ENCODE data around the gene KTN1. TPM values are rescaled to one million over a fixed set of nuclear protein-coding genes. Genes with fewer than 3 reads are reported as not detected.

The KTN1 gene
- total and polyA plus RNA-seq, 9 donors = 84.4 to 144 (median 118) TPM

GRCh38 chr14:55712491-55712890 lies 132.5 kb downstream of the KTN1 start:
- no peak overlapping the region for H3K27ac ChIP-seq
- intact Hi-C loops (cut with DNase I) = no loop called here
- no peak overlapping the region for H3K4me3 ChIP-seq
- TF ChIP-seq POLR2A (IDR thresholded peaks at IDR 0.05) (no peak), EP300 (IDR thresholded peaks at IDR 0.05) (no peak)
- TF ChIP-seq, protein P1, sequence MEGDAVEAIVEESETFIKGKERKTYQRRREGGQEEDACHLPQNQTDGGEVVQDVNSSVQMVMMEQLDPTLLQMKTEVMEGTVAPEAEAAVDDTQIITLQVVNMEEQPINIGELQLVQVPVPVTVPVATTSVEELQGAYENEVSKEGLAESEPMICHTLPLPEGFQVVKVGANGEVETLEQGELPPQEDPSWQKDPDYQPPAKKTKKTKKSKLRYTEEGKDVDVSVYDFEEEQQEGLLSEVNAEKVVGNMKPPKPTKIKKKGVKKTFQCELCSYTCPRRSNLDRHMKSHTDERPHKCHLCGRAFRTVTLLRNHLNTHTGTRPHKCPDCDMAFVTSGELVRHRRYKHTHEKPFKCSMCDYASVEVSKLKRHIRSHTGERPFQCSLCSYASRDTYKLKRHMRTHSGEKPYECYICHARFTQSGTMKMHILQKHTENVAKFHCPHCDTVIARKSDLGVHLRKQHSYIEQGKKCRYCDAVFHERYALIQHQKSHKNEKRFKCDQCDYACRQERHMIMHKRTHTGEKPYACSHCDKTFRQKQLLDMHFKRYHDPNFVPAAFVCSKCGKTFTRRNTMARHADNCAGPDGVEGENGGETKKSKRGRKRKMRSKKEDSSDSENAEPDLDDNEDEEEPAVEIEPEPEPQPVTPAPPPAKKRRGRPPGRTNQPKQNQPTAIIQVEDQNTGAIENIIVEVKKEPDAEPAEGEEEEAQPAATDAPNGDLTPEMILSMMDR (IDR thresholded peaks at IDR 0.05) = no peak
- no peaks in the 10 kb centered on the region for H3K27me3 ChIP-seq
- H3K9me3 ChIP-seq = no peaks in the 10 kb centered on the region
- no peak for DNase-seq
- no peaks in the 10 kb centered on the region for H3K4me1 ChIP-seq (ENCODE audit: insufficient read depth)
- H3K36me3 ChIP-seq = no peaks in the 10 kb centered on the region
- 88 to 96% (median 92%) methylated on average over 5 of the region's 5 CpGs for WGBS, 3 donors

GRCh38 chr14:55713486-55713885 lies 133.5 kb downstream of the KTN1 start:
- H3K27me3 ChIP-seq = no peaks in the 10 kb centered on the region
- no peaks in the 10 kb centered on the region for H3K4me1 ChIP-seq (ENCODE audit: insufficient read depth)
- no peak for DNase-seq
- no peaks in the 10 kb centered on the region for H3K9me3 ChIP-seq
- WGBS, 3 donors = 93 to 98% (median 96%) methylated on average over 4 of the region's 4 CpGs
- H3K36me3 ChIP-seq = no peaks in the 10 kb centered on the region
- TF ChIP-seq, protein P1 (IDR thresholded peaks at IDR 0.05) = no peak
- no peak for TF ChIP-seq POLR2A (IDR thresholded peaks at IDR 0.05)
- no peak for TF ChIP-seq EP300 (IDR thresholded peaks at IDR 0.05)
- intact Hi-C loops (cut with DNase I) = no loop called here
- H3K27ac ChIP-seq = no peak overlapping the region
- no peak overlapping the region for H3K4me3 ChIP-seq

DNA sequence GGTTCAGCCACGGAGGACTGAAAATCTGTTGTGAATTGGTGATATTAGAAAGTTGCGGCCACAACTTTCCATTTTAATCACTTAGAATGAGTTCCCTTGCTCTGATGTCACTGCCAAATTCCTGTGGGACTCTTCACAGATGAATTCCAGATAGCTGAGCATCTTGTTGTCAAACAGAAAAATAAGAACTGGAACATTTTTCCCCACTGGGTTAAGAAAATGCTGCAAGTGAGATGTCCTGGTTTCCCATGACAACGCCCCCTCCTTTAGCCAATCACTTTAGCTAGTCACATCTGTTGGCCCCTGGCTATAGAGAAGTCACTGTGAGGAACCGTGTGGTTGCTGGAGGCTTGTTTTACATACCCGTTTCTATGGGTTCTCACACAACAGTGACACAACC lies 135.9 kb downstream of the KTN1 start:
- WGBS, 3 donors = 51 to 63% (median 56%) methylated on average over 5 of the region's 5 CpGs
- H3K9me3 ChIP-seq = no peaks in the 10 kb centered on the region
- no peak for DNase-seq
- no peaks in the 10 kb centered on the region for H3K27me3 ChIP-seq
- no peak overlapping the region for H3K27ac ChIP-seq
- H3K4me3 ChIP-seq = no peak overlapping the region
- H3K36me3 ChIP-seq = no peaks in the 10 kb centered on the region
- intact Hi-C loops (cut with DNase I) = no loop called here
- no peaks in the 10 kb centered on the region for H3K4me1 ChIP-seq (ENCODE audit: insufficient read depth)
- TF ChIP-seq EP300 (IDR thresholded peaks at IDR 0.05) (no peak), POLR2A (IDR thresholded peaks at IDR 0.05) (no peak)
- TF ChIP-seq, protein P1 (IDR thresholded peaks at IDR 0.05) = no peak

DNA sequence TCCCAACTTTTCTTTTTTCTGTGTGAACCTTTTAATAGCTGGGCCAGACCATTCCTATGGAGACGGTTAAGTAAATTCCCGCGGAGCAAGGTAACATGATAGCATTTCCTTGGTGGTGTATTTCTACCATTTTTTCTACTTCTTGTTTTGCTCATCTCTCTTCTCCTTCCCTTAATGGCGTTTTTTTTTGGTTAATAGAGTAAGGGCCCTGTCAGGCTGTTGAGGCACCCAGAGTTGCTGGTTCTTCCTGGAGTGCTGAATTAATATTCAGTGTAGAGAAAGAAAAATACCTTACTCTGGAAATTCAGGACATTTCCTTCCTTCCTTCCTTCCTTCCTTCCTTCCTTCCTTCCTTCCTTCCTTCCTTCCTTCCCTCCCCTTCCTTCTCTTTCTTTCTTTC lies 137.6 kb downstream of the KTN1 start:
- Histone ChIP-seq H3K36me3 (no peaks in the 10 kb centered on the region), H3K27me3 (no peaks in the 10 kb centered on the region), H3K4me1 (ENCODE audit: insufficient read depth) (no peaks in the 10 kb centered on the region), H3K4me3 (no peak overlapping the region), H3K9me3 (no peaks in the 10 kb centered on the region), H3K27ac (no peak overlapping the region)
- DNase-seq = no peak
- intact Hi-C loops (cut with DNase I) = no loop called here
- TF ChIP-seq EP300 (IDR thresholded peaks at IDR 0.05) (no peak), POLR2A (IDR thresholded peaks at IDR 0.05) (no peak)
- TF ChIP-seq, protein P1 (IDR thresholded peaks at IDR 0.05) = no peak
- WGBS, 3 donors = 90 to 93% (median 93%) methylated on average over 4 of the region's 4 CpGs

- no peaks in the 10 kb centered on the region for H3K9me3 ChIP-seq
- intact Hi-C loops (cut with DNase I) = no loop called here
- TF ChIP-seq POLR2A (IDR thresholded peaks at IDR 0.05) (no peak), EP300 (IDR thresholded peaks at IDR 0.05) (no peak)
- TF ChIP-seq, protein P1 (IDR thresholded peaks at IDR 0.05) = no peak
- H3K27me3 ChIP-seq = no peaks in the 10 kb centered on the region
- H3K36me3 ChIP-seq = no peaks in the 10 kb centered on the region
- DNase-seq = no peak
- H3K27ac ChIP-seq = no peak overlapping the region
- WGBS, 3 donors = 84 to 96% (median 90%) methylated on average over 1 of the region's 1 CpG
- H3K4me1 ChIP-seq (ENCODE audit: insufficient read depth) = no peaks in the 10 kb centered on the region
- no peak overlapping the region for H3K4me3 ChIP-seq
Observed at GRCh38 chr14:55718551-55718950, 138.5 kb downstream of the KTN1 start.

Data from ovary (tissue), 9 donors.